IMR-90 (cell line): ENCODE data around the gene PHF19. TPM values are rescaled to one million over a fixed set of nuclear protein-coding genes. Genes with fewer than 3 reads are reported as not detected.

Source experiments
- ATAC-seq: fragments of 200-7000 bp; cut with Tn5 transposase; 2 replicates; pipeline ENCODE4 v1.9.1; 2020; ENCODE audit warnings: low read depth, mild to moderate bottlenecking, moderate library complexity
- BruUV-seq: library from RNA; stranded (reverse); fragments of 400-500 nt; replicated peaks from 2 replicates; lab custom pipeline; 2021; lab: Mats Ljungman, UMichigan
- CTCF ChIA-PET: fragments of 300-600 bp; formaldehyde crosslinking; extraction: SDS; loops from one replicate; lab custom pipeline; 2021; ENCODE audit warnings: antibody characterized with exemption; lab: Yijun Ruan, JAX
- POLR2A ChIA-PET: fragments of 300-600 bp; sonication (Branson Sonifier 250); formaldehyde crosslinking; loops from one replicate; lab custom pipeline; 2022; ENCODE audit warnings: antibody characterized with exemption; ENCODE audit not compliant: unreplicated experiment; lab: Charles Lee
- DNase-seq: peaks from one replicate; pipeline ENCODE4 v3.0.0; 2013
- H2AFZ ChIP-seq: replicated peaks from 2 replicates; pipeline ENCODE3; 2013; ENCODE audit warnings: low read length, mild to moderate bottlenecking; ENCODE audit not compliant: poor library complexity
- H2AK5ac ChIP-seq: 2 replicates; pipeline ENCODE4 v1.6.1; 2013; ENCODE audit warnings: low read depth, low read length, inconsistent platforms
- H2AK9ac ChIP-seq: replicated peaks from 2 replicates; pipeline ENCODE3; 2013; ENCODE audit warnings: mild to moderate bottlenecking, low read depth, low read length, moderate library complexity; ENCODE audit not compliant: poor library complexity
- H2BK120ac ChIP-seq: 2 replicates; pipeline ENCODE4 v1.6.1; 2013; ENCODE audit warnings: low read depth, low read length, inconsistent platforms
- H2BK15ac ChIP-seq: 3 replicates; pipeline ENCODE4 v1.6.1; 2013; ENCODE audit warnings: low read depth, low read length, inconsistent platforms
- H2BK20ac ChIP-seq: 2 replicates; pipeline ENCODE4 v1.6.1; 2013; ENCODE audit warnings: low read depth, mild to moderate bottlenecking, inconsistent platforms, low read length, moderate library complexity
- H2BK5ac ChIP-seq: 2 replicates; pipeline ENCODE4 v1.6.1; 2013; ENCODE audit warnings: mild to moderate bottlenecking, low read depth, low read length, inconsistent platforms; ENCODE audit not compliant: poor library complexity, severe bottlenecking
- H3K14ac ChIP-seq: replicated peaks from 2 replicates; pipeline ENCODE4 v1.6.1; 2013; ENCODE audit warnings: low read depth, low read length, inconsistent platforms
- H3K18ac ChIP-seq: 2 replicates; pipeline ENCODE4 v1.6.1; 2013; ENCODE audit warnings: low read depth, low read length, control low read depth
- H3K23ac ChIP-seq: 2 replicates; pipeline ENCODE4 v1.6.1; 2013; ENCODE audit warnings: low read depth, low read length, inconsistent platforms
- H3K27ac ChIP-seq: 2 replicates; pipeline ENCODE4 v1.5.1; 2013; ENCODE audit warnings: mild to moderate bottlenecking, control low read depth, low read length; ENCODE audit not compliant: insufficient read depth
- H3K27me3 ChIP-seq: 2 replicates; pipeline ENCODE4 v1.6.1; 2013; ENCODE audit warnings: low read length; ENCODE audit not compliant: control insufficient read depth, insufficient read depth
- H3K36me3 ChIP-seq: 2 replicates; pipeline ENCODE4 v1.6.1; 2013; ENCODE audit warnings: low read length, mixed read lengths; ENCODE audit not compliant: control insufficient read depth, insufficient read depth
- H3K4ac ChIP-seq: 2 replicates; pipeline ENCODE4 v1.6.1; 2013; ENCODE audit warnings: low read depth, low read length, inconsistent platforms
- H3K4me1 ChIP-seq: 2 replicates; pipeline ENCODE4 v1.6.1; 2013; ENCODE audit warnings: low read length, mixed read lengths; ENCODE audit not compliant: control insufficient read depth, insufficient read depth
- H3K4me2 ChIP-seq: 2 replicates; pipeline ENCODE4 v1.6.1; 2013; ENCODE audit warnings: low read depth, mild to moderate bottlenecking, control low read depth, low read length, moderate library complexity
- H3K4me3 ChIP-seq: 2 replicates; pipeline ENCODE4 v1.5.1; 2013; ENCODE audit warnings: low read depth, mild to moderate bottlenecking, control low read depth, low read length, moderate library complexity; ENCODE audit not compliant: insufficient read depth
- H3K56ac ChIP-seq: 2 replicates; pipeline ENCODE4 v1.6.1; 2013; ENCODE audit warnings: low read length, inconsistent platforms; ENCODE audit not compliant: insufficient read depth; ENCODE audit errors: extremely low read depth
- H3K79me1 ChIP-seq, 2 experiments: 2 replicates each; pipeline ENCODE4 v1.6.1; 2013; ENCODE audit warnings: low read length in 2 of 2, inconsistent platforms in 1 of 2, low read depth in 1 of 2
- H3K9ac ChIP-seq: 2 replicates; pipeline ENCODE4 v1.6.1; 2013; ENCODE audit warnings: low read depth, low read length, control low read depth
- H3K9me1 ChIP-seq: 2 replicates; pipeline ENCODE4 v1.6.1; 2013; ENCODE audit warnings: low read length, inconsistent platforms; ENCODE audit not compliant: insufficient read depth
- H3K9me3 ChIP-seq: 2 replicates; pipeline ENCODE4 v1.6.1; 2013; ENCODE audit warnings: low read length; ENCODE audit not compliant: control insufficient read depth, insufficient read depth
- H4K20me1 ChIP-seq: 2 replicates; pipeline ENCODE4 v1.6.1; 2013; ENCODE audit warnings: low read length, inconsistent platforms; ENCODE audit not compliant: insufficient read depth
- H4K5ac ChIP-seq: 2 replicates; pipeline ENCODE4 v1.6.1; 2013; ENCODE audit warnings: mild to moderate bottlenecking, low read depth, low read length, control low read depth
- H4K8ac ChIP-seq, 2 experiments: 2 replicates each; pipeline ENCODE4 v1.6.1; 2013; ENCODE audit warnings: low read depth in 2 of 2, low read length in 2 of 2, control low read depth in 1 of 2, inconsistent platforms in 1 of 2
- H4K91ac ChIP-seq: 2 replicates; pipeline ENCODE4 v1.6.1; 2013; ENCODE audit warnings: low read depth, low read length, inconsistent platforms; ENCODE audit not compliant: insufficient read depth
- BHLHE40 ChIP-seq: fragments of 150-350 bp; IDR thresholded peaks from 2 replicates; pipeline ENCODE4 v1.6.1; 2016; ENCODE audit warnings: mild to moderate bottlenecking, low read depth, low read length
- CEBPB ChIP-seq: IDR thresholded peaks from 2 replicates; pipeline ENCODE4 v1.6.1; 2012; ENCODE audit warnings: low read depth, low read length, improper control_type of control experiment
- CHD1 ChIP-seq: IDR thresholded peaks from 2 replicates; pipeline ENCODE4 v1.6.1; 2012; ENCODE audit warnings: low read depth, low read length, improper control_type of control experiment
- CTCF ChIP-seq: conservative IDR thresholded peaks from 2 replicates; pipeline ENCODE4 v1.5.1; 2012; ENCODE audit warnings: mild to moderate bottlenecking, low read depth, low read length, improper control_type of control experiment
- ELK1 ChIP-seq: fragments of 150-350 bp; IDR thresholded peaks from 2 replicates; pipeline ENCODE4 v1.6.1; 2016; ENCODE audit warnings: low read depth, mild to moderate bottlenecking, low read length, moderate library complexity, borderline replicate concordance
- FOS ChIP-seq: fragments of 150-350 bp; IDR thresholded peaks from 2 replicates; pipeline ENCODE4 v1.6.1; 2016; ENCODE audit warnings: low read depth, low read length
- MAFK ChIP-seq: IDR thresholded peaks from 2 replicates; pipeline ENCODE4 v1.6.1; 2012; ENCODE audit warnings: low read depth, low read length, improper control_type of control experiment
- MAZ ChIP-seq: IDR thresholded peaks from 2 replicates; pipeline ENCODE4 v1.6.1; 2012; ENCODE audit warnings: low read depth, mild to moderate bottlenecking, low read length, improper control_type of control experiment, moderate library complexity, borderline replicate concordance
- MXI1 ChIP-seq: IDR thresholded peaks from 2 replicates; pipeline ENCODE4 v1.6.1; 2012; ENCODE audit warnings: low read depth, mild to moderate bottlenecking, low read length, moderate library complexity, borderline replicate concordance
- NFE2L2 ChIP-seq: fragments of 150-350 bp; IDR thresholded peaks from 2 replicates; pipeline ENCODE4 v1.6.1; 2016; ENCODE audit warnings: low read depth, mild to moderate bottlenecking, low read length
- POLR2A ChIP-seq: IDR thresholded peaks from 2 replicates; pipeline ENCODE4 v1.6.1; 2012; ENCODE audit warnings: mild to moderate bottlenecking, low read depth, low read length
- RAD21 ChIP-seq: IDR thresholded peaks from 2 replicates; pipeline ENCODE4 v1.6.1; 2012; ENCODE audit warnings: low read length, improper control_type of control experiment
- RCOR1 ChIP-seq: IDR thresholded peaks from 2 replicates; pipeline ENCODE4 v1.6.1; 2012; ENCODE audit warnings: mild to moderate bottlenecking, low read length, improper control_type of control experiment; ENCODE audit not compliant: insufficient replicate concordance
- RFX5 ChIP-seq: IDR thresholded peaks from 2 replicates; pipeline ENCODE4 v1.8.0; 2012; ENCODE audit warnings: low read depth, mild to moderate bottlenecking, low read length, moderate library complexity
- SMC3 ChIP-seq: fragments of 150-350 bp; IDR thresholded peaks from 2 replicates; pipeline ENCODE4 v1.6.1; 2016; ENCODE audit warnings: low read depth, mild to moderate bottlenecking, antibody characterized with exemption, low read length, moderate library complexity
- USF2 ChIP-seq: fragments of 150-350 bp; IDR thresholded peaks from 2 replicates; pipeline ENCODE4 v1.6.1; 2017; ENCODE audit warnings: mild to moderate bottlenecking, antibody characterized with exemption, low read length, low read depth
- dilution Hi-C: fragments of 300-500 bp; cut with HindIII; formaldehyde crosslinking; loops from one replicate; pipeline ENCODE4 v1.14.3; 2018; ENCODE audit warnings: low sequenced_read_pairs; ENCODE audit not compliant: unreplicated experiment
- in situ Hi-C: fragments of 300-500 bp; cut with MboI; formaldehyde crosslinking; loops from 3 replicates; pipeline ENCODE4 v1.14.3; 2019; ENCODE audit warnings: low sequenced_read_pairs, inconsistent platforms, mixed read lengths
- intact Hi-C: fragments of 100-400 bp; cut with micrococcal nuclease; formaldehyde crosslinking; loops from 2 replicates; pipeline ENCODE4 v1.10.0; 2022
- polyA plus RNA-seq, 3 experiments: library from polyadenylated mRNA; depleted of rRNA; stranded (reverse); fragments of >200 nt; gene quantifications; 2 replicates each; pipeline ENCODE4 v1.2.3, GENCODE V29; 2012; ENCODE audit warnings: low replicate concordance in 1 of 3
- total RNA-seq: library from RNA; depleted of rRNA; stranded (reverse); fragments of >200 nt; gene quantifications from 2 replicates; pipeline ENCODE4 v1.2.3, GENCODE V29; 2012

The PHF19 gene
- total and polyA plus RNA-seq, 2 of the 4 experiments (the other 2 are of a cell fraction): 37.6 to 55.6 TPM

GRCh38 chr9:120888626-120889025 is 11.6 kb upstream of the PHF19 start:
- H3K36me3 ChIP-seq: no peaks in the 10 kb centered on the region
- no TSS peak for BruUV-seq
- no peak overlapping the region for H2BK20ac ChIP-seq
- H3K4ac ChIP-seq: no peak overlapping the region
- H3K18ac ChIP-seq: no peak overlapping the region
- dilution Hi-C loops (no loop called here), in situ Hi-C loops (no loop called here), intact Hi-C loops (no loop called here)
- no peak overlapping the region for H2AFZ ChIP-seq
- no peak overlapping the region for H3K9ac ChIP-seq
- H2AK9ac ChIP-seq: no peak overlapping the region
- TF ChIP-seq CEBPB (no peak), RFX5 (no peak), USF2 (no peak), RAD21 (no peak), CTCF (no peak), MXI1 (no peak), MAFK (no peak), NFE2L2 (no peak), SMC3 (no peak), POLR2A (no peak), MAZ (no peak), BHLHE40 (no peak), FOS (no peak), ELK1 (no peak), RCOR1 (no peak), CHD1 (no peak)
- no peaks in the 10 kb centered on the region for H3K79me1 ChIP-seq
- no peak overlapping the region for H2BK5ac ChIP-seq
- POLR2A ChIA-PET: no interaction called here
- H3K27me3 ChIP-seq: peaks cover 2% of the 10 kb centered on the region
- H2AK5ac ChIP-seq: no peak overlapping the region
- H4K5ac ChIP-seq: no peak overlapping the region
- no peak overlapping the region for H3K27ac ChIP-seq
- H3K4me3 ChIP-seq: no peak overlapping the region
- no peak overlapping the region for H4K91ac ChIP-seq
- no peak overlapping the region for H2BK15ac ChIP-seq
- no peak overlapping the region for H3K4me2 ChIP-seq
- H3K9me3 ChIP-seq: no peaks in the 10 kb centered on the region
- ATAC-seq (no peak), DNase-seq (no peak)
- H3K23ac ChIP-seq: no peak overlapping the region
- H3K56ac ChIP-seq: no peak overlapping the region
- no peak overlapping the region for H2BK120ac ChIP-seq
- H4K8ac ChIP-seq: no peak overlapping the region
- H3K9me1 ChIP-seq: 0 out of 2 replicates have a peak, but pooled peaks cover 3% of the 10 kb centered on the region
- CTCF ChIA-PET: interaction anchor here (0.7 kb wide), 1 partner anchor 49 kb away, joined by 7 read pairs; no protein-coding TSS in a partner anchor
- no peak overlapping the region for H3K14ac ChIP-seq
- H4K20me1 ChIP-seq: no peaks in the 10 kb centered on the region; the same call in 1 of the 2 replicates
- H3K4me1 ChIP-seq: peaks cover 4% of the 10 kb centered on the region; the same call in 1 of the 2 replicates
